HK-2 (cell line): ENCODE results near the gene FMNL3.

ENCODE experiments used
- DNase-seq: peaks from one replicate; pipeline ENCODE4 v3.0.0-alpha.2; 2018; ENCODE audit not compliant: unreplicated experiment

The FMNL3 gene

DNA sequence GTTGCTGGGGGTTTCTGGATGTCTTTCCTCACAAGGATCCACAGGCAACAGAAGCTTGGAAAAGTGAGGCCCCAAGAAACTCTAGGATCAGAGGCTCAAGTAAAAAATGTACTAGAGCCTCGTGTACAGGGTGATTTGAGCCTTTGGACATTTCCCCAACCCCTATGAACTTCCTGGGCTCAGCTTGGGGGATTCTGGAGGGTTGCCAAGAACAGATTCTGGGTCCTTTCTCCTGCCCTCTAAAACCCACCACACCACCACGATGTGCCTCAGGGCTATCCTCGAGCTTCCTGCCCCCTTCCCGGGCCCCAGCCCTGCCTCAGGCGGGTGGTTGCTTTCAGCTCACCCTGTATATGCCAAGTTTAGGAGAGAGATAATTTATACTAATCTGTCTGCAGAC lies 102.3 kb downstream of the FMNL3 start:
- DNase-seq = no peak

DNA sequence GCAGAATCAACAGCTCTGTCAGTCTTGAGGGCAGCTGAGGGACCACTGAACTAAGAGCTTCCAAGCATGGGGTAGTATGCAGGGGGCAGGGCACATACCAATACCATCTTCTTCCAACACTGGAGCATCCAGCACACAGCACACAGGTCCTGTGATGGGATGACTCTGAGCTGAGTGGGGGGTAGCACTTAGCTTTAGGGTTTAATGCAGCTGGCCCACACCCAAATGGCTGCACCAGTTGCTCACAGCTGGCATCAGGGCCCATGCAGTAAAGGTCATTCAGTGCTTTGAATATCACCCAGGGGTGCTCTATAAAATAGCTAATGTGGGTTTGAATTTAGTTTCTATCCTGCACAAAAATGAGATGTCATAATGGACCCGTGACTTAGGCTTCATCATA lies 103.5 kb downstream of the FMNL3 start:
- DNase-seq = no peak

DNA sequence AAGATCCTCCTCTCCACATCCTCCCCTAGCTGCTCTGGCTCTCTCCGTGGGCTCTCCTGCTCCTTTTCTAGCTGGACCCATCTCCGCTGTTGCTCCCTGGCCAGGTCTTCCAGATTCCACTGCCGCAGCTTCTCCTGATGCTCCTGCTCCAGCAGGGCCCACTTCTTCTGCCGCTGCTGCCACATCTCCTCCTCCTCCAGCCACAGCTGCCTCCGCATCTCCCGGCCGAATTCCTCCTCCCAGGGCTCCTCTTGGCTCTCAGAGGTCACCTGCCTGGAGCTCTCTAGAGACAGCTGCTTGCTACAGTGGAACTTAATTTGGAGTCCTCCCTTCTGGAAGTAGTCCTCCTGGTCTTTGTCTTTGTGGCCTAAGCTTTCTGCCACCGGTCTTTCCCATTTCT lies 107.2 kb downstream of the FMNL3 start:
- no peak for DNase-seq

DNA sequence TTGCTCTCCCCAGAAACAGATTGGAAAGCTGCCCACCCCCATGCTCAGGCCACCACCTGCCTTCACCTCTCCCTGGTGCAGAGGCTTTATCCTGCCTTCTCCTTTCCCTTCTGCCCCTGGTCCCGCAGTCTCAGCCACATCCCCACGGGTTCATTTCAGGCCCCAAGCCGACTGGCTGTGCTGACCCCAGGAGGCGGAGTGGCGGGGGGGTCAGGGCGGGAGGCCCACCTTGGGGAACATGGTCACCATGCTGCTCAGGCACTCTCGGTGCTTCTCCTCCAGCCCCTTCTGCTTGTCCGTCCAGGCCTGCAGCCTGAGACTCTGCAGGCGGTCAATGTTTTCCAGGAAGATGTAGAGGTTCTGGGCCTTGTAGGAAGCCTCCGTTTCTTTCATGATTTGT lies 108.7 kb downstream of the FMNL3 start:
- DNase-seq = no peak

DNA sequence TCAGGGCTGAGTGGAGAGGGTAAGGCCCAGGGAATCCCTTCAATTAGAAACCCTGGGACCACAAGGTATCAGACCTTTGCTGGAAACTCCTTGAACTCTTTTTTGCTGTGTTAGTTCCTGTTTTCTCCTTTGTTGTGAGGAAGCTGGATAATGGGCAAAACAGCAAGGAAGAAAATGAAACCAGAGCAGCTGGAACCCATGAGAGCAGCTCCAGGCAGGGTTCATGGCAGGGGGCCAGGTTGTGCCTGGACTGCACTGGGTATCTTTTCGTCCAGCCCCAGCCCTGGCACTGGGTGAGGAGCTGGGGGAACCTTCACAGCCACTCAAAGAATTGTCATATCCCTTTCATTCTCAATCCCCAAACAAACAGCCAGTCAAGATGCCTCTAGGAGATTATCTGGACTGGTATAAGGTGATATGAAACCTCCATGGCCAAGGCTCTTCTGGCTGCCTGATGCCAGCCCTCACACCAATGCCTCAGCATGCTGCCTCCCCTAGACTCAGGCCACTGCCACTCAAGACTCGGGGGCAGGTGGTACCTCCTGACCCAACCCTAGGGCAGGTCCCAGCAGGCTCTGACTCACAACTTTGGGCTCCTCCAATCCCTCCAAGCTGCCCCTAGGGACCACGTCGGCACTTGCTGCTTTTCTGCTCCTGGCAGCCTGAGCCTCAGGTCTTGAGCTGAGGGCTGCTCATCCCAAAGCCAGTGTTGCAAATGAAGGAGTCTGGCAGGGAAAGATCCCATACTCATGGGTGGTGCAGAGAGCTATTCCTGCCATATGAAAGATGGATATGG lies 118.3 kb downstream of the FMNL3 start:
- DNase-seq = no peak

DNA sequence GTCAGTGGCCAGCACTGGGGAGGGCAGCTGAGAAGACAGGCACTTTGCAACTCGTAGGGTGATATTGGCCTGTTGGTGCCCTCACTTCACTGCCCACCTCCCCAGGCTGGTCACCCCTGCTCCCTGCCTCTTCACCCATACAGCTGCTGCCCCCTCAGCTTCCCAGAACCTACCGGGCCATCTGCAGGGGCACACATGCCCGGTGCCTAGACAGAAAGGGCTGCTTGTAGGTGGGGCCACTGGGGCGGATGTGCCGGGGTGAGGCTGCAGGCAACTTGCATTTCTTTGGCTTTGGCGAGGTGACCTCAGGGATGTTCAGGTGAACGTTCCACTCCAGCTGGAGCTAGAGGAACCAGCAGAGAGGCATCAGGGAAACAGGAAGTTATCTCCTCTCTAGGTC lies 118.9 kb downstream of the FMNL3 start:
- DNase-seq = no peak

DNA sequence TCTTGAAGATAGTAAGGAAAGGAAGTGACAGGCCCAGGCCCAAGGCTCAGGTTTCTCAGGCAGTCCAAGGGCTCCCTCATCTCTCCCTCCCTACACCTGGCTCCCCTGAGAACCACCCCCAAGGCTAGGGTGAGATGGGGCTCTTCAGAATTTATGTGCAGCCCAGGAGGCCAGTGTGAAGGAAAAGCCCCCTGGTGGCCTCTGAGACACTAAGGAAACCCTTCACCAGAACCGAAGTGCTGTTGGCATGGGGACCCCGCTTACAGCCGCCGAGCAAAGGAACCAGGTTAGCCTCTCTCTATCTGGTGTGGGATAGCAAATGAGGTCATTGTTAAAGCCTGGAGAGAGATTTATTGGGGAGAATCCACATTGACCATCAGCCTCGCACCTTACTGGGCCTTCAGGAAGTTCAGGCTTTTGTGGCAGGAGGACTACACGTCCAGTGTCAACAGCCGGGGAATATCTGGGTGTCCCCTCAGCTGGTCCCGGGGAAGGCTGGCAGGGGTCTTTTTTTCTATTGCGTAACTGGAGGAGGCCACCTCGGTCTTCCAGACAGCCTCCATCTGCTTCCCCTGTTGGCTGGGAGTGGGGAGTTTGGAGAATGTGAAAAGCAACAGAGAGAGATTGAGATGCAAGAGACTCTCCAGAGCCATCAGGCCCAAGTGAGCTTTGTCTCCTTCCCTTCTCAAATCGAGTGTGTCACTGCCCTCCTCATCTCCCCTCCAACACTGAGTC lies 119.9 kb downstream of the FMNL3 start:
- no peak for DNase-seq
